GM19043 (cell line): Measurements from ENCODE around the gene SMAD7.
A peak's percentile ranks its signal among the peaks of the same experiment; 100 is the strongest.

Experiments
- ATAC-seq: cut with Tn5 transposase; IDR thresholded peaks from one replicate; pipeline ENCODE4 v1.9.1; 2021; ENCODE audit warnings: low read depth; ENCODE audit not compliant: unreplicated experiment

Gene SMAD7

DNA sequence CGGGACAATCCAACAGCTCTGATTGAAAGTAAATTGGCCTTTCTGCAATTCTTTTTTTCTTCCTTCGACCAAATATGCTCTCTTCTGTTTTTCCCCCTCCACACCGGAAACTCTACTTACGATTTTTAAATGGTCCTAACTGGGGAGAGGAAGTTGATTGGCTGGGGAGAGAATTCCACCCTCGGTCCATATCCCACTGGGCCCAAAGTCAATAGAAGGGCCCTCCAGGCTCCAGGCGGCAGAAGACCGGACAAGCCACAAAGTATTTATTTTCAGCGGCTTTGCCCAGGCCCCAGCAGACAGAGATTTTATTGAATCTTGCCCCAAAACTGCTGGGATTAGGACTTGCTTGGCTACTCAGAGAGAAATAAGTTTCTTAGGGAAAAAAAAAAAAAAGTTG is 37.1 kb upstream of the SMAD7 start:
- ATAC-seq = no peak

DNA sequence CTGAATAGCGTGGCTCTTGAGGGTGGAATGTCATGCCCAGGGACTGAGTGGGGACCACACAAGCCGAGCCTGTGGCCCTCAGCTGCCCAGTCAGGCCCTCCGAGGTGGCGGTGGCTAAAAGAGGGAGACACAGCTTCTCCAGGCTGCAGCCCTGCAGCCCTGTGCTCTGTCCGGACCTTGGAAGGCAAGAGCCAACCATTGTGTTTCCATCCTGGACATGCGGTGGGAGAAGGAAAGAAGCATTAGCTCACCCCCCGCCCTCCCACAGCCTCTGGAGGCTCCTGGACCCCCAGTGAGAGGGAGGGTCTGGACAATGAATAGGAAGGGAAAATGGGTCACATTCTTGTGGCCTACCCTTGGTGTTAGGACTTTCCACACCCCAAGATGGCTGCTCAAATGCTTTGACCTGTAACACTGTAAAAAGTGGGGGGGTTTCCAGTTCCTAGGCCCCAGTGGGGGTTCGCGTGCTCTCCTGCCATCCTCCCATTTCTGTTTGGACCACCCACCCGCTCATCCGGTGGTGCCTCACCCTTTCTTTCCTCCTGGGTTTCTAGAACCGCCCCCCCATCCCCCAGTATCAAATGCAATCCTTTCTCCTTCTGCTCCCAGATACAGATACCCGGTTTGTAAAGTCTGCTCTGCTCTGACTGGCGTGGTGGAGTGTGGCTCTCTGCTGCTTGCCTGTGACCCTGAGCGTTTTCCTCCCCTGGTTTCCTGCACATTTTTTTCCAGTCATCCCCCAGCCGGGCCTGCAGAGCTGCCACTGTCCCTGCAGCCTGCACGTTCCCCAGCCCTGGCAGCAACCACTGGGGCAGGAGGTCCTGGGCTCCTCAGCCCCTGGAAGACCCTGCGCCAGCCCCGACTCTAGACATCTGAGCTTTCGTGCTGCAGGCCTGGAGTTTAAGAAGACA is 36.3 kb upstream of the SMAD7 start:
- no peak for ATAC-seq

DNA sequence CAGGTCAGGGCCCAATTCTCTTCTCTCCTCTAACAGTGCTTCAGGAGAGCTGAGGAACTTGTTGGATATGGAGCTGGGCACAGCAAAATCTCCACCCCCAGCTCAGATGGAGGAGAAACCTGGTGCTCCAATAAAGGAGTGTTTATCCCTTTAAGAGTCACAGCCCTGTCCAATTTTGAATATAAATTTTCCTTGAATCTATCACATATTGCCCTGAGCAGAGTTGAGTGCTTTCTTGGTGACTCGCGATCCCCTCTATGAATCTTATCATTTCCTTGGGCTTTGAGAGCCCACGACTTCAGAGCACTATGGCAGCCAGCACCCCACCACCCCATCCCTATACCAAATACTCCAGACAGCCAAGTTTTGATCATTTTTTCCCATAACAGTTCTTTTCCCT is 34.4 kb upstream of the SMAD7 start:
- no peak for ATAC-seq

DNA sequence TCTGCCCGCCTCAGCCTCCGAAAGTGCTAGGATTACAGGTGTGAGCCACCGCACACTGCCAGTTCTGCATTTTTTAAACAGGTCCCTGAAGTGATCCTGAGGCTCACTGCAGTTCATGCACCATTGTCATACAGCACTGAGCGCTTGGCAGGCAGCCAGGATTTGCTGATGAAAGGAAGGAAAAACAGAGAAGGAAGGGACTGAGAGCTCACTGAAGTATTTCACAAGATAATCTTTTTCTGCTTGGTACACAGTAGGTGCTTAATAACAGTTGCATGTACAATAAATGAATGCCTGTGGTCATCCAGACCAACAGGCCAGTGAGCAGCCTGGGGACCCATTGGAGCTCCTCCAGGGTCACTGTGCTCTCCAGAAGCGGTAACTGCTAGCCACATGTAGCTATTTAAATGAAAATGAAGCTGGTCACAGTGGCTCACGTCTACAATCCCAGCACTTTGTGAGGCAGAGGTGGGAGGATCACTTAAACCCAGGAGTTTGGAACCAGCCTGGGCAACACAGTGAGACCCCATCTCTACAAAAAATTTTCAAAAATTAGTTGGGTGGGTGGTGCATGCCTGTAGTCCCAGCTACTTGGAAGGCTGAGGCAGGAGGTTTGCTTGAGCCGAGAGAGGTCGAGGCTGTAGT is 33.1 kb upstream of the SMAD7 start:
- ATAC-seq = no peak

DNA sequence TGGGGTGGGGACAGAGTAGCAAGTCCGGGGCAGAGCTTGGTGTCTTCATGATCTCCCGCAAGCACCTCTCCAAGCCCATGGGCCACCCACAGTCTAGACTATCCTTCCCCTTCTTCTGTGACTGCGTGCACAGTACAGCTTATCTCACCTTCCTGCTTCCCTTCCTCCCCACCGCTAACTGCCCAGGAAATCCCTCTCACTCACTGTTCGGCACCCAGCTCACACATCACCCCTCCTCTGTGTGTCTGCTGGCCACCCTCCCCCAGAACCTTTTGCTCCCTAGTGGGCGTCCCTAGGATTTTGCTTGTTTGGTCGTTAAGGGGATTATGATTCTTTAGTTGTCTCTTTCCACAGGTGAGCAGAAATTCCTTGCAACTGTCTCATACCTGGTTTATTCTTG is 31.5 kb upstream of the SMAD7 start:
- no peak for ATAC-seq

DNA sequence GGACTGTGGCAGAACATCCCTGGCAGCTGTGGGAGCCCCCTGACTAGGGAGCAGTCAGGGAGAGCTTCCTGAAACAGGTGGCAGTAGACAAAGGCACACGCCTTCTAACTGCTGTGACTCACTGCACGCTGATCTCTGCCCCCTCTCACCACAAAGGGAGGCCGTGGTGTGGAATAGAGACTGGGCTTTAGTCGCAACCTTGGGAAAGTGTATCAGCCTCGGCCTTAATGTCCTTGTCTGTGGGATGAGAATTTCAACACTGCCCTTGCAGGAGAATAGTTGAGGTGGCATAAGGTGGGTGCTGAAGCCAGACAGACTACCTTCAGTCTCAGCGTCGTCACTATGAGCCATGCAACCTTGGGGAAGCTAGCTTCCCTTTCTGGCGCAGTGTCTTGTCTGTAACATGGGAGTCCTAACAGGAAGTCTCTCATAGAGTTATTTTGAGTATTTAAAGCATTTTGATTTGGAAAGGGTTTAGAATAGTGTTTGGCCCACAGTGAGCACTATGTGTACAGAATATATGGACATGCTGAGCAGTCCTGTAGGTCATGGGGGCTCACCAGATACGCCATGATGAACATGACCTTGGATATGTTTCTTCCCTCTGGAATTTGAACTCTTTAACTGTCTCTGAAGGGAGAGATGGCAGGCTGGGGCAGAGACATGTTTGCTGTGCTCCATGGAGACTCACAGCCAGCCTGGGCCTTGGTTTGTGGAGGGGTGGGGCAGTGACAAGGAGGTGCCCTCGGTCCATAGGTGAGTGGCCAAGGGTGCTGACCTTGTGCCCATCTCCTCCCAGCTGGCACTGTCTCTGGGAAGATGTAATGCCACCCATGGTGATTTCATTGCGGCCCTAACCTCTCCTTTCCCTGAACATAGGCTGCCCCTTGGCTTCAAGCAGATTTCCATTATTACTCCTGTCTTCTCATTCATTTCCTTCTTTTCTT is 29.5 kb upstream of the SMAD7 start:
- ATAC-seq = no peak

DNA sequence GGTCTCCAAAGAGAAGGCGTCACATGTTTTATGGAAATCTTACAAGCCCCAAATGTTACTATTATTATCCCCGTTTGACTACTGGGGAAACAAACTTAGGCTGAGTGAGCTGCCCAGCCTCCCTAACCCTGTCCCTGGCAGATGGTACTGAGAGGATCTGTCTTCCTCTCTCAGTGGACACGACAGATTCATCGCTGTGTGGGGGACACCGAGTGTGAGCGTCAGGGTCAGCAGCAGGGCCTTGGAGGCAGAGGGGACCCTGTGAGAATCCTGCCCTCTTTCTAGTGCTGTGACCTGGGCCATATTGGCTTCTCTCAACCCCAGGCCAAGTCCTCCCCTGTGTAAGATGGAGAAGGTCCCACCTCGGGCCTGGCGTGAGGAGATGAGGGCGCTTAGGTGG is 27.1 kb upstream of the SMAD7 start:
- no peak for ATAC-seq

DNA sequence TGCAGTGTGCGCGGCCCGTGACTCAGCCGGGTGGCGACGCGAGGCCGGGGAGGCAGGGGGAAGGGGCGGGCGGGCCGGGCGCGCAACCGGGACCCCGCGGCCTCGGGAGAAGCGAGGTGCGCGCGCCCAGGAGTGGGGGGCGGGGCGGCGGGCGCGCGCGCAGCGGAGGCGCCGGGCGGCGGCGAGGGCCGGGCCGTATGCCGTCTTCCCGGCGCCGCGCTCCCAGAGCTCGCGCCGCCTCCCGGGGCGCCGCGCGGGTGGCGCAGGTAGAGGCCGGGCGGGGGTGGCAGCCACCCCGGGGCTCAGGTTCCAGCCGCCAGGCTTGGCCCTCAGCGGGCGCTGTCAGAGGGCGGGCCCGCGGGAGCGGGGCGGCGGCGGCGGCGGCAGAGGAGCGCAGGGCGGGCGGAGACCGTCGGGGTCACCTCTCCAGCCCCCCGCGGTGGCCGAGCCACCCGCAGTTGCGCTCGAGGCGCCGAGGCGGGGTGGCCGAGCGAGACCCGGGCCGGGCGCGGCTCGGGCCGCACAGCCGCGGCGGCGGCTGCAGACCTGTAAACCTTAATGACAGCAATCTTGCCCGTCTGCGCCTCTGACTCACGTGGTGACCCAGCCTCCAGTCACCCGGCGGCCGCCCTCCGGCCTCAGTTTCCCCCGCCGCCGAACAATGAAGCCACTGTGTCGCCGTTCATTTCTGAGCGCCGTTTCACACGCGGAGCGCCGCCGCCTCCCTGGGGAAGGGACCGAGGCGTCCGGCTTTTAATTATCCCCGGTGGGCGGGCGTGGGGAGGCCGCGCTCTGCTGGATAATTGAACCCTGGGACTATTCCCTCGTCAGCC is 25.3 kb upstream of the SMAD7 start:
- peak; percentile 59 for ATAC-seq

DNA sequence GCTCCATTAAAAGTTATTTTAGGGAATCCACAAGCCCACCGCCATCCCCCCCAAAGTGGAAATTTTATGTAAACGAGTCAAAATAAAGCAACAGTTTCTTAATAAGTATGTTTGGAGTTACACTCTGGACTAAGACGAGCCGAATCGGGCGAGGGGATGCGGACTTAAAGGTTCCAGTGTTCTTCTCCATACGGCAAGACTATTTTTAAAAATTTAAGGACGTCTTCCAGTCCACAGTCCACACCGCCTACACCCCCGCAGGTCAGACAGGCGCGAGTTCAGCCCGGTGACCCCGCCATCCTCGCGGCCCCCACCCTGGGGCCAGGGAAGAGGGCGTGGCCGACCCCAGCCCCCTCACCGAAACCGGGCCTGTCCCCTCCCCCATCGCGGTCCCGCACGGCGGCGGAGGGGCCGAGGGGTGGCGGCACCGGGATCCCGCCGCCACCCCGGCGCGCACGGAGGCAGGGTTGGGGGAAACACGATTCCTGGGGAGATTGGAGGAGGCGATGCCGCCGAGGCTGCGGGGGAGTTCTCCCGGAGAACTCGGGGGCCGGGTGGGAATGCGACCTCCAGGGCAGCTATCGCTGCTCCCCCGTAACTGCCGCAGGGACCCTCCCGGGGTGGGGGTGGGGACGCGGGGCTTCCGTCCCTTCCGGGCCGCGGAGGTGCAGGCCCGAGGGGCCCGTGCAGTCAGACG is 24.5 kb upstream of the SMAD7 start:
- ATAC-seq = peak; percentile 2

DNA sequence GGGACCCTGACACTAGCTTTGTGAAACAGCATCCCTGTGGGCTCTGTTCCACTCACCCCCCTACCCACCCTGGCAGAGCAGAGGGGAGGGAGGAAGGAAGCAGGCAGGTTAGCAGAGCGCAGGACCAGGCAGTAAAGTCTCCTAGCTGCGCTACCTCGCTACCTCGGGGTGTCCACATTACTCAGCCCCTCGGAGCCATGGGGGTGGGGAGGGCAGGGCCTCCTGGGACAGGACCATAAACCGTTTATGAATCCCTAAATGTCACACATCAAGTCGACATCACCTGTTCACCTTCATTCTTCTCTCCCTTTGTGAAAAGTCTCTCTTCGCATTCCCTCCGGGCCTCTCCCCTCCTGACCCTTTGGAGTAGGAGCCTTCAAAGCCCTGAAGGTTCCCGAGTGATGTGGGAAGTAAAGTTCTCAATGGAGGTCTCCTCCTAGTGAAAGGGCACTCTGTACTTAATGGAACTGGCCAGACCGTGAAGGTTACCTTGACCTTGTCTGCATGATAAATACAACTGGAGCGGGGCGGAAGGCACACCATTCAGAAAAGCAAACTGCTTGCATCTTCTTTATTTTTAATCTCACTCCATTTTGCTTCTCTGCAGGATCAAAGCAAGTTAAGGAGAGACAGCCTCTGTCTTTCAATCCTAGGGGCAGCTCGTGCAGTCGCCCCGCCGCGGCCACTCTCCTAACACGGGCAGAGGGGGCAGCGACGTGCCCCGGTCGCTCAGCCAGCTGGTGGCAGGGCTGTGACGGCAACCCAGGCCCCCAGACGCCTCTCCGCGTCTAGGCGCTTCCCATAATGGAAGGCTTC is 23.7 kb upstream of the SMAD7 start:
- no peak for ATAC-seq

DNA sequence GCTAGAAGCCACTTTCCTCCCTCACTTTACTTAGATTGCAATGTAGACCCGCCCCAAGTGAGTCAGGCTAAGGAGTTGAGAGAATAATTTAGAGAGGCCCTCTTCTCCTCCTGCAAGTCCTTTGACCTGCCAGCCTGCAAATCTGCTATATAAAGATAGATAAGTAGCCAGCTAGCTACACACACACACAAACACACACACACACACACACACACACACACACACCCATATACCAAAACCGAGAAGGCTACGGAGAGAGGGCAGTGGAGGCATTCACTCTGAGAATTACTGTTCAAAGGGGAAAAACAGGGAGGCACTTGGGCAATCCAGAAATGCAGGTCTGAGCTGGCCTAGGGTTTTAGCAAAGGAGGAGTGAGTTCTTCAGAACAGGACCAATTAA is 23.0 kb upstream of the SMAD7 start:
- no peak for ATAC-seq

DNA sequence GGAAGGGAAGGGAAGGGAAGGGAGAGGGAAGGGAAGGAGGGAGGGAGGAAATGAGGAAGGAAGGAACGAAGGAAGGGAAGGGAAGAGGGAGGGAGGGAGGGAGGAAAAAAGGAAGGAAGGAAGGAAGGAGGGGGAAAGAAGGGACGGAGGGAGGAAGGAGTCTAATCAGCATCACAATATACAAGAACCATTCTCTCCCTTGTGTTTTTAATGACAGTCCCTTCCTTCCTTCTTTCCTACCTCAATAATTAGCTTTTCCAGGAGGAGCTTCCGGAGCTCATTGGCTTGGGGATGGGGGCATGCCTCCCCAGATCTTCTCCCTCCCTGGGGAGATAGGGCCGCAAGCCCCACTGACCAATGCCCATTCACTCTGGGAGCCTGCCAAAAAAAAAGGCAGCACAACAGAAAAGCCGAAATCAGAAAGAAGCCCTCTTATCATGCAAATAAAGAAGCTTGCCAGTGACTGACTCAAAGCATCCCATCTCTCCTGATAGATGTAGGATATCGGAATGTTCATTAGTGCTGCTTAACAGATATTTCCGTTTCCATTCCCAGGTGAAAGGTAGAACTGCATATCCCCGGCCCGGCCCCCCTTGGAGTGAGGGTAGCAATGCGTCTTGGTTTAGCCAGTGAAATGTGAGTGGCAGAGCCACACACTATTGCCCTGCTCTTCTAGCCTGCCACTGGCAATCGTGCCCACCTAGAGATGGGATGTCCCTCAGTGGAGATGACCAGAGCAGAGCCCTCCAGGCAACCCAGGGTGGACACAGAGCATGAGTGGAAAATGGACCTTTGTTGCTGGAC is 17.8 kb upstream of the SMAD7 start:
- no peak for ATAC-seq

DNA sequence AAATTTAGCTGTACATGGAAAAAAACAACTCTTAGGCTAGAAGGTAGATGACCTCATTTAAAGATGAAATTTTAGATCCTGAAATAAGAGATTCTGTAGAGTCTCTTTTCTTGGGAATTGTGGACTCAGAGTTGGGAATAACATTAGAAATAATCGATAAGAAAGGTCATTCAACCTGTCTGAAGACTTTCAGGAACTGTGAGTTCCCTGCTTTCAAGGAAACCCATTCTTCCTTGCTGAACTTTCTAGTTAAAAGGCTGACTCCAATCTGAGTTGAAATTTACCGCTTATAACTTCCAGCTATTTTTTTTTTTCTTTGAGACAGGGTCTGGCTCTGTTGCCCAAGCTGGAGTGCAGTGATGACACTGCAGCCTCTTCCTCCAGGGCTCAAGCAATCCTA is 16.8 kb upstream of the SMAD7 start:
- ATAC-seq = no peak

DNA sequence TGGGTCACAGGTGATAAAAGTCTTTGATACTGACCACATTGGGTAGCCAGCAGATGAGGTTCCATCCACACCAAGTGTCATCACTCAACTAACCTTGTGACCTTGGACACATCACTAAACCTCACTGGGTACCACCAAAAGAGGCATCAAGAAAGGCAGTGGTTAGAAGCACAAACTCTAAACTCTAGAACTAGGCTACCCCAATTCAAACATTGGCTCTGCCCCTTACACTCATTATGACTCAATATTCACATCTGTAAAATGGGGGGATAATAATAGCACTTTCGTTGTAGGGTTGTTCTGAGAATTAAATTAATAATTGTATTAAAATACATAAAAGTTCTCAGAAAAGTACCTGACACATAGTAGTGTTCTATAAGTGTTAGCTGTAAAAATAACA is 15.8 kb upstream of the SMAD7 start:
- ATAC-seq = no peak

DNA sequence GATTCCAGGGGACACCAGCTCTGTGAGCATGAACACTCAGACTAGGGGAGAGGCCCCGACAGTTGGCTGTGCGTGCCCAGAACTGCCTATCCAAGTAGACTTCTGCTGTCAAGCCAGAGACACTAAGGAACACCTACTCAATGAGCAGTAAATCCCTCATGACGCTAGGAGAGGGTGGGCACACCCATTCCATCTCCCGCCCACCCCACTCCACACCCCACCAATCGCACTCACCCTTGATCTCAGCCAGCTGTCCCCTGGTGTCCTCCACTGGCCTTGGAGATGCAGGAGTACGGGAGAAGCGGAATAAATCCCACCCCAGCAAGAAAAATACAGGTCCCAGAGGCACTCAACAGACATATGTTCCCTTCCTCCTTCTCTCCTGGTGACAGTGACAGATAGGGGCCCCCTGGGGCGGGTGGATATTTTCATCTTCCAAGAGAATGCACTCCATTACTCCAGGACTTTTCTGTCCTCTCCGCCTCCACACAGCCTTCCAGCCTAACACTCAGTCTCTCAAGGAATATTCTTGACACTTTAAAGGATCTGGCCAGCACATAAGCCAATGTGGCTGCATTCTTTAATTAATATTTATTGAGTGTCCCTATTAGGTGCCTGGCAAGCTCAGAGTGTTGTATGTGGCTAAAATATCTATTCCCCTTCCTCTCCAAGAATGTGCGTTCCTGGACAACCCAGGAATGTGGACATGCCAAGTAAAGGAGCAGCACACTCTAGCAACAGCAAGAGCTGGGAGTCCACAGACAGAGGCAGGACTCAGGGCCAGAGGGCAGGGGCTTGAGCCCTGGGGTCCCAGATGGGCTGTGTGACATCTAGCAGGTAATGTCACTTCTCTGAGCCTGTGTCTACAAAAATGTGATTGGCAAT is 13.1 kb upstream of the SMAD7 start:
- no peak for ATAC-seq

DNA sequence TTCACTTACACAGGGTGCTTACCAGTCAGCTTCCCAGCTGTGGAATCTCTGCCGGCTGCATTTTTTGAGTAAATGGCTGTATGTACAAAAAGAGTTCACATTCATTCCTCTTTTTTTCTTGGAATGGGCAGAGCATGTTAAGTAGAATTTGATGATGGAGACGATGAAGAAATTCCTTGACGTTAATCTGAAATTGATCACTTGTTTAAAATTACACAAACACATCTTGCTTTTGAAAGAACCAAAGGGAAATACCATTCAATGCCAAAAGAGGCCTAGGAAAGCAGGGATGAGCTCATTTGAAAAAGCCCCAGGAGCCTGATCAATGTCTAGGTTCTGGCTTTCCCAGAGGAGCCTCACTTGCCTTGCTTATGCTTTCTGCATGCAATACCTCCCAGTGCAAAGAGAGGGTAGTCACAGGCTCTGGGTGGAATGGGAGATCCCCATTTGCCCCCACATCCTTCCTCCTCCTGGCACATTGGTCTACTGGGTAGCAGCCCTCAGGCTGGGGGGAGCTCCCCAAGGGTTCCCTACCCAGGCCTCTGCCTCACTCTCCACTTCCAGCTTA is 12.3 kb upstream of the SMAD7 start:
- no peak for ATAC-seq
